Measurements from ENCODE around the gene GRIN2C.
"Not testable (repeated sequence)": the region's sequence is repeated elsewhere in the genome, so short reads cannot be mapped to it uniquely, and the experiment has no call there.

Gene GRIN2C

GRCh38 chr17:74870028-74870427 lies 10.3 kb upstream of the GRIN2C start:
- H3K4me3 ChIP-seq (ENCODE audit: low read length); H3K27me3 ChIP-seq (replicated peaks; ENCODE audit: control insufficient read depth, insufficient read depth, low read length); DNase-seq (ENCODE audit: low read depth); H3K9me3 ChIP-seq (ENCODE audit: control insufficient read depth, low read length); H3K36me3 ChIP-seq (ENCODE audit: control insufficient read depth, insufficient read depth, low read length, severe bottlenecking); H3K9ac ChIP-seq (ENCODE audit: low read length): not testable (repeated sequence)
- peaks cover 24% of the 10 kb centered on the region for H3K4me1 ChIP-seq (ENCODE audit: control insufficient read depth, insufficient read depth, low read length)

- no peak overlapping the region for H3K4me3 ChIP-seq (ENCODE audit: low read length)
- no peaks in the 10 kb centered on the region for H3K27me3 ChIP-seq (replicated peaks; ENCODE audit: control insufficient read depth, insufficient read depth, low read length)
- H3K36me3 ChIP-seq (ENCODE audit: control insufficient read depth, insufficient read depth, low read length, severe bottlenecking) = no peaks in the 10 kb centered on the region
- H3K4me1 ChIP-seq (ENCODE audit: control insufficient read depth, insufficient read depth, low read length) = peaks cover 21% of the 10 kb centered on the region
- no peaks in the 10 kb centered on the region for H3K9me3 ChIP-seq (ENCODE audit: control insufficient read depth, low read length)
- H3K9ac ChIP-seq (ENCODE audit: low read length) = no peak overlapping the region
- DNase-seq (ENCODE audit: low read depth) = no peak
These were observed 9.2 kb upstream of the GRIN2C start for GRCh38 chr17:74868908-74869255.

GRCh38 chr17:74868251-74868907 lies 8.7 kb upstream of the GRIN2C start:
- Histone ChIP-seq H3K4me3 (ENCODE audit: low read length) (no peak overlapping the region), H3K4me1 (ENCODE audit: control insufficient read depth, insufficient read depth, low read length) (peaks cover 19% of the 10 kb centered on the region), H3K36me3 (ENCODE audit: control insufficient read depth, insufficient read depth, low read length, severe bottlenecking) (no peaks in the 10 kb centered on the region), H3K27me3 (replicated peaks; ENCODE audit: control insufficient read depth, insufficient read depth, low read length) (no peaks in the 10 kb centered on the region), H3K9ac (ENCODE audit: low read length) (no peak overlapping the region), H3K9me3 (ENCODE audit: control insufficient read depth, low read length) (no peaks in the 10 kb centered on the region)
- no peak for DNase-seq (ENCODE audit: low read depth)

- no peak for DNase-seq (ENCODE audit: low read depth)
- H3K27me3 ChIP-seq (replicated peaks; ENCODE audit: control insufficient read depth, insufficient read depth, low read length) = no peaks in the 10 kb centered on the region
- H3K36me3 ChIP-seq (ENCODE audit: control insufficient read depth, insufficient read depth, low read length, severe bottlenecking) = no peaks in the 10 kb centered on the region
- H3K4me3 ChIP-seq (ENCODE audit: low read length) = no peak overlapping the region
- no peaks in the 10 kb centered on the region for H3K9me3 ChIP-seq (ENCODE audit: control insufficient read depth, low read length)
- no peak overlapping the region for H3K9ac ChIP-seq (ENCODE audit: low read length)
- H3K4me1 ChIP-seq (ENCODE audit: control insufficient read depth, insufficient read depth, low read length) = peaks cover 12% of the 10 kb centered on the region
These were observed 6.6 kb upstream of the GRIN2C start for GRCh38 chr17:74866198-74866835.

GRCh38 chr17:74865504-74866197 lies 6.0 kb upstream of the GRIN2C start:
- no peaks in the 10 kb centered on the region for H3K36me3 ChIP-seq (ENCODE audit: control insufficient read depth, insufficient read depth, low read length, severe bottlenecking)
- DNase-seq (ENCODE audit: low read depth) = no peak

GRCh38 chr17:74864866-74865395 lies 5.2 kb upstream of the GRIN2C start:
- H3K4me1 ChIP-seq (ENCODE audit: control insufficient read depth, insufficient read depth, low read length) = peaks cover 5% of the 10 kb centered on the region
- H3K9me3 ChIP-seq (ENCODE audit: control insufficient read depth, low read length) = no peaks in the 10 kb centered on the region
- no peaks in the 10 kb centered on the region for H3K36me3 ChIP-seq (ENCODE audit: control insufficient read depth, insufficient read depth, low read length, severe bottlenecking)

More at GRCh38 chr17:74865504-74866197, 6.0 kb upstream of the GRIN2C start:
- peak overlapping the region; percentile 13 for H3K9ac ChIP-seq (ENCODE audit: low read length)
- H3K27me3 ChIP-seq (replicated peaks; ENCODE audit: control insufficient read depth, insufficient read depth, low read length) = peaks cover 1% of the 10 kb centered on the region
- peaks cover 7% of the 10 kb centered on the region for H3K4me1 ChIP-seq (ENCODE audit: control insufficient read depth, insufficient read depth, low read length)
- no peaks in the 10 kb centered on the region for H3K9me3 ChIP-seq (ENCODE audit: control insufficient read depth, low read length)
- no peak overlapping the region for H3K4me3 ChIP-seq (ENCODE audit: low read length)

GRCh38 chr17:74864297-74864865 lies 4.7 kb upstream of the GRIN2C start:
- H3K9ac ChIP-seq (ENCODE audit: low read length) = no peak overlapping the region

More at GRCh38 chr17:74864866-74865395, 5.2 kb upstream of the GRIN2C start:
- H3K27me3 ChIP-seq (replicated peaks; ENCODE audit: control insufficient read depth, insufficient read depth, low read length) = peaks cover 8% of the 10 kb centered on the region
- peak; percentile 86 for DNase-seq (ENCODE audit: low read depth)
- H3K9ac ChIP-seq (ENCODE audit: low read length) = peak overlapping the region; percentile 13
- no peak overlapping the region for H3K4me3 ChIP-seq (ENCODE audit: low read length)

GRCh38 chr17:74863420-74864296 lies 4.0 kb upstream of the GRIN2C start:
- DNase-seq (ENCODE audit: low read depth) = no peak
- peaks cover 5% of the 10 kb centered on the region for H3K4me1 ChIP-seq (ENCODE audit: control insufficient read depth, insufficient read depth, low read length)
- no peaks in the 10 kb centered on the region for H3K36me3 ChIP-seq (ENCODE audit: control insufficient read depth, insufficient read depth, low read length, severe bottlenecking)
- peaks cover 14% of the 10 kb centered on the region for H3K27me3 ChIP-seq (replicated peaks; ENCODE audit: control insufficient read depth, insufficient read depth, low read length)
- no peak overlapping the region for H3K9ac ChIP-seq (ENCODE audit: low read length)
- H3K4me3 ChIP-seq (ENCODE audit: low read length) = no peak overlapping the region
- H3K9me3 ChIP-seq (ENCODE audit: control insufficient read depth, low read length) = no peaks in the 10 kb centered on the region

More at GRCh38 chr17:74864297-74864865, 4.7 kb upstream of the GRIN2C start:
- no peaks in the 10 kb centered on the region for H3K9me3 ChIP-seq (ENCODE audit: control insufficient read depth, low read length)
- no peak for DNase-seq (ENCODE audit: low read depth)
- peaks cover 5% of the 10 kb centered on the region for H3K4me1 ChIP-seq (ENCODE audit: control insufficient read depth, insufficient read depth, low read length)
- no peak overlapping the region for H3K4me3 ChIP-seq (ENCODE audit: low read length)
- H3K36me3 ChIP-seq (ENCODE audit: control insufficient read depth, insufficient read depth, low read length, severe bottlenecking) = no peaks in the 10 kb centered on the region
- peaks cover 8% of the 10 kb centered on the region for H3K27me3 ChIP-seq (replicated peaks; ENCODE audit: control insufficient read depth, insufficient read depth, low read length)

- H3K9me3 ChIP-seq (ENCODE audit: control insufficient read depth, low read length) = no peaks in the 10 kb centered on the region
- peaks cover 17% of the 10 kb centered on the region for H3K27me3 ChIP-seq (replicated peaks; ENCODE audit: control insufficient read depth, insufficient read depth, low read length)
- no peak overlapping the region for H3K4me3 ChIP-seq (ENCODE audit: low read length)
- H3K4me1 ChIP-seq (ENCODE audit: control insufficient read depth, insufficient read depth, low read length) = peaks cover 5% of the 10 kb centered on the region
- H3K36me3 ChIP-seq (ENCODE audit: control insufficient read depth, insufficient read depth, low read length, severe bottlenecking) = no peaks in the 10 kb centered on the region
- no peak overlapping the region for H3K9ac ChIP-seq (ENCODE audit: low read length)
- no peak for DNase-seq (ENCODE audit: low read depth)
These were observed 3.2 kb upstream of the GRIN2C start for GRCh38 chr17:74862919-74863318.

- Histone ChIP-seq H3K4me1 (ENCODE audit: control insufficient read depth, insufficient read depth, low read length) (peaks cover 5% of the 10 kb centered on the region), H3K9me3 (ENCODE audit: control insufficient read depth, low read length) (no peaks in the 10 kb centered on the region), H3K9ac (ENCODE audit: low read length) (no peak overlapping the region), H3K27me3 (replicated peaks; ENCODE audit: control insufficient read depth, insufficient read depth, low read length) (peaks cover 24% of the 10 kb centered on the region), H3K4me3 (ENCODE audit: low read length) (peak overlapping the region; percentile 41), H3K36me3 (ENCODE audit: control insufficient read depth, insufficient read depth, low read length, severe bottlenecking) (no peaks in the 10 kb centered on the region)
- peak; percentile 83 for DNase-seq (ENCODE audit: low read depth)
These were observed 2.6 kb upstream of the GRIN2C start for GRCh38 chr17:74862108-74862901.
